ENCODE results near the gene ANKH. TPM values are rescaled to one million over a fixed set of nuclear protein-coding genes. Genes with fewer than 3 reads are reported as not detected.

ANKH gene
- total and polyA plus RNA-seq, 2 of the 13 experiments (the other 11 are each of a cell fraction or from before 2014, with no cell fraction given), result 25.0 to 36.0 TPM

- TF ChIP-seq ZNF296 (CRISPR knock-in tag; conservative IDR thresholded peaks at IDR 0.05) (0 out of 2 replicates have a peak, but pooled peaks have one; percentile 39), TRIM24 (CRISPR knock-in tag; IDR thresholded peaks at IDR 0.05) (no peak), ZNF709 (CRISPR knock-in tag; IDR thresholded peaks at IDR 0.05) (0 out of 2 replicates have a peak, but pooled peaks have one; percentile 40), ZNF44 (CRISPR knock-in tag; IDR thresholded peaks at IDR 0.05) (no peak), EZH2 (conservative IDR thresholded peaks at IDR 0.05; ENCODE audit: low read depth, low read length) (no peak), KLF16 (CRISPR knock-in tag; IDR thresholded peaks at IDR 0.05) (no peak), ZNF383 (CRISPR knock-in tag; IDR thresholded peaks at IDR 0.05; ENCODE audit: borderline replicate concordance) (0 out of 2 replicates have a peak, but pooled peaks have one; percentile 23), ZMYM2 (CRISPR knock-in tag; IDR thresholded peaks at IDR 0.05) (0 out of 2 replicates have a peak, but pooled peaks have one; percentile 5), SNAPC2 (CRISPR knock-in tag; IDR thresholded peaks at IDR 0.05) (0 out of 2 replicates have a peak, but pooled peaks have one; percentile 44), MXD3 (CRISPR knock-in tag; IDR thresholded peaks at IDR 0.05) (0 out of 2 replicates have a peak, but pooled peaks have one; percentile 1), ZNF33B (CRISPR knock-in tag; IDR thresholded peaks at IDR 0.05) (no peak), ZFX (CRISPR knock-in tag; IDR thresholded peaks at IDR 0.05; ENCODE audit: low read depth) (peak; percentile 26; the same call in 1 of the 2 replicates), PHF20 (CRISPR knock-in tag; IDR thresholded peaks at IDR 0.05) (peak; percentile 16; the same call in 1 of the 2 replicates), ZNF20 (CRISPR knock-in tag; IDR thresholded peaks at IDR 0.05) (no peak), HNF1A (IDR thresholded peaks at IDR 0.05; ENCODE audit: low read depth) (no peak), HNF1A (CRISPR knock-in tag; IDR thresholded peaks at IDR 0.05; ENCODE audit: borderline replicate concordance) (no peak), ZNF878 (CRISPR knock-in tag; IDR thresholded peaks at IDR 0.05) (0 out of 2 replicates have a peak, but pooled peaks have one; percentile 53)
- ChIA-PET CTCF (ENCODE audit: low intra/inter-chr PET ratio, low total read pairs) (interaction anchor here (1.2 to 3.0 kb wide), 6 partner anchors 51 to 285 kb away, joined by 3 to 34 read pairs (median 10); partner anchors contain the start of gene ANKH), POLR2A (interaction anchor here (0.8 to 2.1 kb wide), 14 partner anchors 17 to 287 kb away, joined by 3 to 13 read pairs (median 4); no protein-coding TSS in a partner anchor)
- TSS peak; percentile 72 for BruUV-seq (replicated peaks)
- ATAC-seq, result peak; percentile 57
- H3K9ac ChIP-seq (ENCODE audit: insufficient read depth, low read depth, low read length), result peak overlapping the region; percentile 76
- no peak for FAIRE-seq
- no peak overlapping the region for H2AFZ ChIP-seq (ENCODE audit: low read length)
- no peaks in the 10 kb centered on the region for H3K79me2 ChIP-seq (ENCODE audit: insufficient read depth, low read length)
- no peaks in the 10 kb centered on the region for H4K20me1 ChIP-seq (ENCODE audit: insufficient read depth, low read length)
- intact Hi-C loops (cut with micrococcal nuclease; ENCODE audit: unreplicated experiment) (loop anchor here (1.0 to 5.0 kb wide), 8 partner anchors 41 to 286 kb away; no protein-coding TSS in a partner anchor), in situ Hi-C loops (cut with HindIII; ENCODE audit: extremely low pct_ligation_motif_present, low pct_unique_long_range_greater_than_20kb) (loop anchor here (5.0 kb wide), 3 partner anchors 49 to 284 kb away; partner anchors contain the start of gene ANKH)
- H3K4me1 ChIP-seq (ENCODE audit: insufficient read depth, low read length), result peaks cover 28% of the 10 kb centered on the region
- peak overlapping the region; percentile 96 for H3K27ac ChIP-seq (ENCODE audit: extremely low read length, insufficient read depth, low read length)
- H3K36me3 ChIP-seq (replicated peaks in 1 of 2; ENCODE audit: control insufficient read depth in 1 of 2, insufficient read depth in 2 of 2, low read length in 2 of 2), result peaks cover 5 to 17% of the 10 kb centered on the region in 2 experiments
- H3K4me3 ChIP-seq (replicated peaks in 1 of 3; ENCODE audit: insufficient read depth in 1 of 3, low read depth in 2 of 3, low read length in 3 of 3), result peak overlapping the region in 1 of 3 experiments; percentile 53; a peak in 2 of 6 replicates
- no peaks in the 10 kb centered on the region for H3K27me3 ChIP-seq (ENCODE audit: control insufficient read depth in 1 of 2, insufficient read depth in 2 of 2, low read length in 2 of 2)
- no peak for DNase-seq (ENCODE audit: low spot score)
- peak overlapping the region; percentile 90 for H3K4me2 ChIP-seq (ENCODE audit: low read depth, low read length)
- no peaks in the 10 kb centered on the region for H3K9me3 ChIP-seq (ENCODE audit: low read length)
- 44% methylated on average over 6 of the region's 7 CpGs for WGBS (ENCODE audit: low lambda C conversion rate)
Observed at GRCh38 chr5:14727928-14728458, 143.6 kb downstream of the ANKH start.
